HEK293T (cell line): ENCODE results near the gene PIK3CD.

Experiments
- ARNT ChIP-seq: fragments of 450-650 bp; IDR thresholded peaks from 2 replicates; pipeline ENCODE4 v1.6.1; 2017; ENCODE audit warnings: mild to moderate bottlenecking
- BHLHE40 ChIP-seq: fragments of 450-650 bp; IDR thresholded peaks from 2 replicates; pipeline ENCODE4 v1.6.1; 2016; ENCODE audit warnings: mild to moderate bottlenecking, moderate library complexity, borderline replicate concordance
- ELF4 ChIP-seq: fragments of 450-650 bp; IDR thresholded peaks from 2 replicates; pipeline ENCODE4 v1.6.1; 2017; ENCODE audit warnings: antibody characterized with exemption
- FOXM1 ChIP-seq: fragments of 450-650 bp; IDR thresholded peaks from 2 replicates; pipeline ENCODE4 v1.6.1; 2017; ENCODE audit warnings: mild to moderate bottlenecking, borderline replicate concordance
- HDGF ChIP-seq: fragments of 450-650 bp; IDR thresholded peaks from 2 replicates; pipeline ENCODE4 v1.6.1; 2017; ENCODE audit warnings: antibody characterized with exemption, borderline replicate concordance
- TARDBP ChIP-seq: fragments of 450-650 bp; IDR thresholded peaks from 2 replicates; pipeline ENCODE4 v1.6.1; 2016
- ZNF384 ChIP-seq: fragments of 450-650 bp; IDR thresholded peaks from 2 replicates; pipeline ENCODE4 v1.6.1; 2016
- TF ChIP-seq, protein P1 (sequence below): fragments of 450-650 bp; IDR thresholded peaks from 2 replicates; pipeline ENCODE4 v1.6.1; 2016

DNA sequence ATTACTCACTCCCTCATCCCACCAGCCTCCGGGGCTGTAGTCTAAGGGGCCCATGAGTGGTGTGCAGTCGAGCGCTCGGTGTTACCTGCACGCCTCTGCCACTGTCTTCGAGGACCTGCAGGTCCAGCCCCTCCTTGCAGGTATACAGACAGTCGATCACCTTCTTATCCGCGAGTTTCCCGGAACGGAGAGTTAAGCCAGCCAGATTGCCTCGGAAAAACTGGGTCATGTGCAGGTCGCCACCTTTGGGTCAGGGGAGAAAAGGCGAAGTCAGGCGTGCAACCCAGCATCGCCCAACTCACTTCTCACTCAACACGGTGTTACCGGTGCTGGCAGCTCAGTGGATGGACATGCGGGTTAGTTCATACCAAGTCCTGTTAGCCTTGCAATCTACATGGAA is 84.3 kb downstream of the PIK3CD start:
- no peak for TF ChIP-seq ZNF384
- no peak for TF ChIP-seq ELF4
- TF ChIP-seq FOXM1 = no peak
- no peak for TF ChIP-seq ARNT
- TF ChIP-seq TARDBP = no peak
- TF ChIP-seq, protein P1, sequence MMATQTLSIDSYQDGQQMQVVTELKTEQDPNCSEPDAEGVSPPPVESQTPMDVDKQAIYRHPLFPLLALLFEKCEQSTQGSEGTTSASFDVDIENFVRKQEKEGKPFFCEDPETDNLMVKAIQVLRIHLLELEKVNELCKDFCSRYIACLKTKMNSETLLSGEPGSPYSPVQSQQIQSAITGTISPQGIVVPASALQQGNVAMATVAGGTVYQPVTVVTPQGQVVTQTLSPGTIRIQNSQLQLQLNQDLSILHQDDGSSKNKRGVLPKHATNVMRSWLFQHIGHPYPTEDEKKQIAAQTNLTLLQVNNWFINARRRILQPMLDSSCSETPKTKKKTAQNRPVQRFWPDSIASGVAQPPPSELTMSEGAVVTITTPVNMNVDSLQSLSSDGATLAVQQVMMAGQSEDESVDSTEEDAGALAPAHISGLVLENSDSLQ = no peak
- TF ChIP-seq BHLHE40 = no peak
- TF ChIP-seq HDGF = no peak
